VCaP (cell line): ENCODE data around the gene NSF.
A peak's percentile ranks its signal among the peaks of the same experiment; 100 is the strongest.
"Not testable (repeated sequence)": the region's sequence is repeated elsewhere in the genome, so short reads cannot be mapped to it uniquely, and the experiment has no call there.

Experiments
- H3K27ac ChIP-seq: fragments of 450-650 bp; 2 replicates; pipeline ENCODE4 v1.5.1; 2017
- CTCF ChIP-seq: fragments of 450-650 bp; conservative IDR thresholded peaks from 2 replicates; pipeline ENCODE4 v1.5.1; 2017; ENCODE audit warnings: mild to moderate bottlenecking, moderate library complexity

The NSF gene

GRCh38 chr17:46788300-46788699 lies 197.8 kb downstream of the NSF start:
- H3K27ac ChIP-seq = no peak overlapping the region
- TF ChIP-seq CTCF = no peak

- TF ChIP-seq CTCF = no peak
- H3K27ac ChIP-seq = no peak overlapping the region
Observed at GRCh38 chr17:46788796-46789195, 198.3 kb downstream of the NSF start.

- no peak overlapping the region for H3K27ac ChIP-seq
- TF ChIP-seq CTCF = no peak
Observed at GRCh38 chr17:46789610-46790009, 199.1 kb downstream of the NSF start.

GRCh38 chr17:46790216-46790615 lies 199.7 kb downstream of the NSF start:
- no peak for TF ChIP-seq CTCF
- peak overlapping the region; percentile 72 for H3K27ac ChIP-seq

- H3K27ac ChIP-seq = no peak overlapping the region; the same call in 1 of the 2 replicates
- TF ChIP-seq CTCF = no peak
Observed at GRCh38 chr17:46791531-46791930, 201.1 kb downstream of the NSF start.

GRCh38 chr17:46792071-46792470 lies 201.6 kb downstream of the NSF start:
- no peak overlapping the region for H3K27ac ChIP-seq
- TF ChIP-seq CTCF = no peak

GRCh38 chr17:46793023-46793422 lies 202.6 kb downstream of the NSF start:
- not testable (repeated sequence) for H3K27ac ChIP-seq

- H3K27ac ChIP-seq = no peak overlapping the region
- no peak for TF ChIP-seq CTCF
Observed at GRCh38 chr17:46793541-46793940, 203.1 kb downstream of the NSF start.
